Loucy (cell line): Measurements from ENCODE around the gene PGLYRP3.

Source experiments
- H2AFZ ChIP-seq: fragments of 200-600 bp; sonication (generic); 2 replicates; pipeline ENCODE4 v1.6.0; 2016; ENCODE audit warnings: antibody characterized with exemption, mild to moderate bottlenecking, low read length, moderate library complexity
- H3F3A ChIP-seq: fragments of 200-600 bp; 2 replicates; pipeline ENCODE4 v1.6.0; 2016; ENCODE audit warnings: antibody characterized with exemption, low read depth, mild to moderate bottlenecking
- H3K27me3 ChIP-seq: fragments of 200-600 bp; sonication (generic); 2 replicates; pipeline ENCODE4 v1.6.1; 2014; ENCODE audit warnings: low read length, mild to moderate bottlenecking; ENCODE audit not compliant: insufficient read depth, poor library complexity, severe bottlenecking
- H3K36me3 ChIP-seq: fragments of 200-600 bp; sonication (generic); 2 replicates; pipeline ENCODE4 v1.6.1; 2016; ENCODE audit warnings: low read length; ENCODE audit not compliant: insufficient read depth
- H3K4me1 ChIP-seq: fragments of 200-600 bp; sonication (generic); 2 replicates; pipeline ENCODE4 v1.5.1; 2014; ENCODE audit warnings: low read length, mild to moderate bottlenecking; ENCODE audit not compliant: insufficient read depth, poor library complexity, severe bottlenecking
- H3K4me2 ChIP-seq: fragments of 200-600 bp; sonication (generic); 2 replicates; pipeline ENCODE4 v1.6.0; 2014; ENCODE audit warnings: antibody characterized with exemption, low read length, low read depth, mild to moderate bottlenecking; ENCODE audit not compliant: poor library complexity, severe bottlenecking
- H3K4me3 ChIP-seq: fragments of 200-600 bp; sonication (generic); 2 replicates; pipeline ENCODE4 v1.5.1; 2014; ENCODE audit warnings: low read length, mild to moderate bottlenecking, mixed read lengths; ENCODE audit not compliant: poor library complexity, severe bottlenecking
- H3K79me2 ChIP-seq: fragments of 200-600 bp; sonication (generic); 2 replicates; pipeline ENCODE4 v1.6.1; 2014; ENCODE audit warnings: low read length; ENCODE audit not compliant: insufficient read depth
- H3K9ac ChIP-seq: fragments of 200-600 bp; sonication (generic); 2 replicates; pipeline ENCODE4 v1.6.0; 2014; ENCODE audit warnings: mild to moderate bottlenecking, low read depth, low read length, moderate library complexity; ENCODE audit not compliant: poor library complexity, severe bottlenecking
- H3K9me2 ChIP-seq: fragments of 200-600 bp; sonication (generic); replicated peaks from 2 replicates; pipeline ENCODE4 v1.6.1; 2016; ENCODE audit warnings: low read depth, low read length, mixed read lengths
- H3K9me3 ChIP-seq: fragments of 200-600 bp; sonication (generic); 2 replicates; pipeline ENCODE4 v1.6.1; 2014; ENCODE audit warnings: mild to moderate bottlenecking, antibody characterized with exemption, low read length, low read depth; ENCODE audit not compliant: insufficient read depth
- H4K20me1 ChIP-seq: fragments of 200-600 bp; sonication (generic); 2 replicates; pipeline ENCODE4 v1.6.0; 2014; ENCODE audit warnings: antibody characterized with exemption, low read length, mild to moderate bottlenecking; ENCODE audit not compliant: insufficient read depth, poor library complexity, severe bottlenecking
- CTCF ChIP-seq: fragments of 200-600 bp; sonication (generic); conservative IDR thresholded peaks from 2 replicates; pipeline ENCODE4 v1.5.1; 2014; ENCODE audit warnings: mild to moderate bottlenecking, antibody characterized with exemption, low read length
- EZH2phosphoT487 ChIP-seq: fragments of 200-600 bp; IDR thresholded peaks from 2 replicates; pipeline ENCODE4 v1.6.1; 2018; ENCODE audit warnings: antibody characterized with exemption, mild to moderate bottlenecking, moderate library complexity, borderline replicate concordance

Gene PGLYRP3

GRCh38 chr1:153353226-153353947 is 40.6 kb upstream of the PGLYRP3 start:
- H3F3A ChIP-seq: no peaks in the 10 kb centered on the region
- no peaks in the 10 kb centered on the region for H3K27me3 ChIP-seq
- no peaks in the 10 kb centered on the region for H3K9me3 ChIP-seq
- peaks cover under 1% of the 10 kb centered on the region for H3K4me1 ChIP-seq
- H2AFZ ChIP-seq: no peak overlapping the region
- H3K9me2 ChIP-seq: no peaks in the 10 kb centered on the region
- no peak overlapping the region for H3K9ac ChIP-seq
- H4K20me1 ChIP-seq: no peaks in the 10 kb centered on the region
- TF ChIP-seq EZH2phosphoT487 (no peak), CTCF (peak; percentile 61)
- H3K79me2 ChIP-seq: no peaks in the 10 kb centered on the region
- H3K4me2 ChIP-seq: no peak overlapping the region
- H3K4me3 ChIP-seq: no peak overlapping the region
- no peaks in the 10 kb centered on the region for H3K36me3 ChIP-seq

DNA sequence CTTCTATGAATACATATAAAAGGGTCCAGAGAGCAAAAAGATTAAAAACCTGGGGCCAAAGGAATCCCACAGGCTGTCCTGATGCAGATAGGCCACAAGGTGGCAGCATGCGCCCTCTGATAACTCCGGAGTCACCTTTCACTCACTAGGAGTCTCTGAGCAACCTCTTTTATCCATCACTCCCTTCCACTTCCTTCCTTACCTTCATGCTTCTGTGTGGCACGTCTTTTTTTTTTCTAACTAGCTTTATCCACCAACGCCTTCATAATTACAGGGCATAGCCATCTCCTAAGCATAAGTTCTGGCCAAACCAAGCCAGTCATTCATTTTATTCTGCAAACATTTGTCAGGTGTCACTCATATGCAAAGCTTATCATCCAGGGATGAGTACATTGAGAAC is 39.8 kb upstream of the PGLYRP3 start:
- Histone ChIP-seq H2AFZ (no peak overlapping the region), H3K9me2 (no peaks in the 10 kb centered on the region), H3F3A (no peaks in the 10 kb centered on the region), H3K36me3 (no peaks in the 10 kb centered on the region), H3K4me2 (no peak overlapping the region), H3K9me3 (no peaks in the 10 kb centered on the region), H3K27me3 (no peaks in the 10 kb centered on the region), H3K79me2 (no peaks in the 10 kb centered on the region), H4K20me1 (no peaks in the 10 kb centered on the region), H3K4me1 (peaks cover 5% of the 10 kb centered on the region), H3K9ac (no peak overlapping the region), H3K4me3 (no peak overlapping the region)
- peak; percentile 89 for TF ChIP-seq CTCF
- TF ChIP-seq EZH2phosphoT487: no peak

- H3K27me3 ChIP-seq: no peaks in the 10 kb centered on the region
These were observed 37.7 kb upstream of the PGLYRP3 start for GRCh38 chr1:153350321-153350957.

More at GRCh38 chr1:153350321-153350957, 37.7 kb upstream of the PGLYRP3 start:
- Histone ChIP-seq H3K9me2 (no peaks in the 10 kb centered on the region), H3K4me2 (no peak overlapping the region), H3F3A (no peaks in the 10 kb centered on the region), H4K20me1 (no peaks in the 10 kb centered on the region), H3K4me3 (no peak overlapping the region), H3K9ac (no peak overlapping the region), H3K79me2 (no peaks in the 10 kb centered on the region), H3K9me3 (no peaks in the 10 kb centered on the region), H3K36me3 (no peaks in the 10 kb centered on the region), H3K4me1 (peaks cover 18% of the 10 kb centered on the region), H2AFZ (no peak overlapping the region)
- TF ChIP-seq EZH2phosphoT487: no peak
- TF ChIP-seq CTCF: no peak
